GM10266 (cell line): ENCODE data around the gene U2AF1L4.

Source experiments
- DNase-seq: peaks from one replicate; pipeline ENCODE4 v3.0.0; 2012; ENCODE audit errors: extremely low spot score
- CTCF ChIP-seq: IDR thresholded peaks from 2 replicates; pipeline ENCODE4 v1.5.1; 2012; ENCODE audit warnings: mild to moderate bottlenecking, low read depth; ENCODE audit not compliant: control insufficient read depth, insufficient read depth; ENCODE audit errors: missing control alignments

The U2AF1L4 gene

GRCh38 chr19:35755550-35756376 is 10.5 kb upstream of the U2AF1L4 start:
- no peak for TF ChIP-seq CTCF
- peak; percentile 24 for DNase-seq

- no peak for TF ChIP-seq CTCF
- DNase-seq = no peak
Measured at GRCh38 chr19:35755131-35755549, 9.9 kb upstream of the U2AF1L4 start.

- TF ChIP-seq CTCF = no peak
- DNase-seq = no peak
Measured at GRCh38 chr19:35754370-35755130, 9.3 kb upstream of the U2AF1L4 start.

GRCh38 chr19:35753634-35754369 is 8.6 kb upstream of the U2AF1L4 start:
- TF ChIP-seq CTCF = no peak
- DNase-seq = no peak

GRCh38 chr19:35752746-35753350 is 7.6 kb upstream of the U2AF1L4 start:
- DNase-seq = no peak
- no peak for TF ChIP-seq CTCF

- no peak for TF ChIP-seq CTCF
- no peak for DNase-seq
Measured at GRCh38 chr19:35751839-35752745, 6.9 kb upstream of the U2AF1L4 start.
